Mesendoderm (in vitro differentiated cells): ENCODE measurements around the gene CHML.

Source experiments
- DNase-seq: peaks from one replicate; pipeline ENCODE4 v3.0.0; 2013
- H2AK5ac ChIP-seq: 2 replicates; pipeline ENCODE4 v1.6.1; 2013; ENCODE audit warnings: low read length, inconsistent platforms
- H2BK120ac ChIP-seq: 2 replicates; pipeline ENCODE4 v1.6.1; 2013; ENCODE audit warnings: low read depth, mild to moderate bottlenecking, low read length, moderate library complexity, mixed read lengths
- H2BK15ac ChIP-seq: replicated peaks from 2 replicates; pipeline ENCODE4 v1.6.1; 2013; ENCODE audit warnings: low read depth, mild to moderate bottlenecking, moderate library complexity
- H2BK5ac ChIP-seq: 2 replicates; pipeline ENCODE4 v1.6.1; 2013; ENCODE audit warnings: low read length, inconsistent platforms
- H3K18ac ChIP-seq: 2 replicates; pipeline ENCODE4 v1.6.1; 2013; ENCODE audit warnings: mild to moderate bottlenecking, low read length, mixed read lengths
- H3K23ac ChIP-seq: one replicate; pipeline ENCODE4 v1.6.1; 2013; ENCODE audit warnings: low read length
- H3K27ac ChIP-seq: 2 replicates; pipeline ENCODE4 v1.5.1; 2013; ENCODE audit warnings: low read depth, mild to moderate bottlenecking, inconsistent platforms, low read length, moderate library complexity
- H3K27me3 ChIP-seq: 2 replicates; pipeline ENCODE4 v1.6.1; 2013; ENCODE audit warnings: low read length, control low read depth, mild to moderate bottlenecking, inconsistent platforms; ENCODE audit not compliant: insufficient read depth, poor library complexity
- H3K36me3 ChIP-seq: 2 replicates; pipeline ENCODE4 v1.6.1; 2013; ENCODE audit warnings: low read length, inconsistent platforms; ENCODE audit not compliant: control insufficient read depth, insufficient read depth
- H3K4ac ChIP-seq: one replicate; pipeline ENCODE4 v1.6.1; 2013; ENCODE audit warnings: low read depth, mild to moderate bottlenecking, low read length, moderate library complexity
- H3K4me1 ChIP-seq: 2 replicates; pipeline ENCODE4 v1.6.1; 2013; ENCODE audit warnings: low read depth, low read length, inconsistent platforms; ENCODE audit not compliant: control insufficient read depth
- H3K4me2 ChIP-seq: 2 replicates; pipeline ENCODE4 v1.6.1; 2013; ENCODE audit warnings: low read length
- H3K4me3 ChIP-seq: 2 replicates; pipeline ENCODE4 v1.5.1; 2013; ENCODE audit warnings: mild to moderate bottlenecking, low read length
- H3K56ac ChIP-seq: one replicate; pipeline ENCODE4 v1.6.1; 2013; ENCODE audit warnings: low read length
- H3K79me1 ChIP-seq: 2 replicates; pipeline ENCODE4 v1.6.1; 2013; ENCODE audit warnings: low read length, inconsistent platforms
- H3K79me2 ChIP-seq: 2 replicates; pipeline ENCODE4 v1.6.1; 2013; ENCODE audit warnings: mild to moderate bottlenecking, low read length; ENCODE audit not compliant: control insufficient read depth, insufficient read depth
- H3K9ac ChIP-seq: 2 replicates; pipeline ENCODE4 v1.6.1; 2013; ENCODE audit warnings: low read length, inconsistent platforms
- H4K5ac ChIP-seq: one replicate; pipeline ENCODE4 v1.6.1; 2013; ENCODE audit warnings: low read length
- H4K8ac ChIP-seq: one replicate; pipeline ENCODE4 v1.6.1; 2013; ENCODE audit warnings: low read depth, mild to moderate bottlenecking, control low read depth, low read length, moderate library complexity
- WGBS: extraction: QIAGEN DNeasy Blood & Tissue Kit; methylation state at CpG from one replicate; pipeline ENCODE4 v1.1.7; 2013; ENCODE audit warnings: low lambda C conversion rate, missing lambda C conversion rate; ENCODE audit not compliant: insufficient coverage; ENCODE audit errors: extremely low coverage; 5-methylcytosine and 5-hydroxymethylcytosine counted together

The CHML gene

GRCh38 chr1:241635556-241636152 lies 4.5 kb downstream of the CHML start:
- Histone ChIP-seq H2BK120ac (no peak overlapping the region), H3K27me3 (no peaks in the 10 kb centered on the region), H3K18ac (no peak overlapping the region), H3K56ac (no peak overlapping the region), H2AK5ac (no peak overlapping the region), H3K9ac (no peak overlapping the region), H2BK5ac (no peak overlapping the region), H3K4ac (no peak overlapping the region), H3K79me2 (peaks cover 29% of the 10 kb centered on the region), H3K79me1 (peaks cover 7% of the 10 kb centered on the region), H4K8ac (no peak overlapping the region), H3K27ac (no peak overlapping the region), H3K4me2 (no peak overlapping the region), H3K4me1 (peaks cover 9% of the 10 kb centered on the region), H4K5ac (no peak overlapping the region), H3K4me3 (no peak overlapping the region), H3K23ac (no peak overlapping the region), H2BK15ac (no peak overlapping the region), H3K36me3 (peaks cover 2% of the 10 kb centered on the region)
- WGBS: no CpG with 5 or more reads among the region's 4 CpGs
- DNase-seq: no peak

- Histone ChIP-seq H2BK120ac (no peak overlapping the region), H3K23ac (no peak overlapping the region), H3K27me3 (no peaks in the 10 kb centered on the region), H3K79me1 (peaks cover 7% of the 10 kb centered on the region), H3K4me1 (peaks cover 6% of the 10 kb centered on the region), H2BK5ac (no peak overlapping the region), H4K8ac (no peak overlapping the region), H3K79me2 (peaks cover 18% of the 10 kb centered on the region), H3K9ac (no peak overlapping the region), H3K27ac (no peak overlapping the region), H3K56ac (no peak overlapping the region), H3K36me3 (peaks cover 2% of the 10 kb centered on the region), H4K5ac (no peak overlapping the region), H3K4me2 (no peak overlapping the region), H2AK5ac (no peak overlapping the region), H3K4ac (no peak overlapping the region), H3K18ac (no peak overlapping the region), H3K4me3 (no peak overlapping the region), H2BK15ac (no peak overlapping the region)
- WGBS: no CpG with 5 or more reads among the region's 3 CpGs
- DNase-seq: no peak
These were observed 7.2 kb downstream of the CHML start for GRCh38 chr1:241632987-241633386.

GRCh38 chr1:241631674-241632073 lies 8.5 kb downstream of the CHML start:
- no peak overlapping the region for H3K4me2 ChIP-seq
- no peak overlapping the region for H3K23ac ChIP-seq
- H3K56ac ChIP-seq: no peak overlapping the region
- no peak overlapping the region for H3K27ac ChIP-seq
- H2BK120ac ChIP-seq: no peak overlapping the region
- H3K79me1 ChIP-seq: peaks cover 7% of the 10 kb centered on the region
- no peak overlapping the region for H2BK15ac ChIP-seq
- no peak overlapping the region for H3K9ac ChIP-seq
- no peaks in the 10 kb centered on the region for H3K27me3 ChIP-seq
- H4K8ac ChIP-seq: no peak overlapping the region
- no peak overlapping the region for H3K18ac ChIP-seq
- peaks cover 2% of the 10 kb centered on the region for H3K36me3 ChIP-seq
- no peak for DNase-seq
- WGBS: no CpG with 5 or more reads among the region's 5 CpGs
- no peak overlapping the region for H4K5ac ChIP-seq
- no peak overlapping the region for H3K4me3 ChIP-seq
- H3K79me2 ChIP-seq: peaks cover 7% of the 10 kb centered on the region
- no peak overlapping the region for H2BK5ac ChIP-seq
- no peak overlapping the region for H3K4ac ChIP-seq
- no peak overlapping the region for H2AK5ac ChIP-seq
- peaks cover 2% of the 10 kb centered on the region for H3K4me1 ChIP-seq

GRCh38 chr1:241630899-241631298 lies 9.3 kb downstream of the CHML start:
- DNase-seq: no peak
- Histone ChIP-seq H3K18ac (no peak overlapping the region), H2BK5ac (no peak overlapping the region), H3K4me3 (no peak overlapping the region), H3K23ac (no peak overlapping the region), H3K4me1 (peaks cover 2% of the 10 kb centered on the region), H2BK120ac (no peak overlapping the region), H3K4me2 (no peak overlapping the region), H3K79me1 (peaks cover 7% of the 10 kb centered on the region), H3K56ac (no peak overlapping the region), H3K27me3 (no peaks in the 10 kb centered on the region), H3K9ac (no peak overlapping the region), H3K4ac (no peak overlapping the region), H2BK15ac (no peak overlapping the region), H3K79me2 (peaks cover 6% of the 10 kb centered on the region), H3K36me3 (peaks cover 2% of the 10 kb centered on the region), H4K8ac (no peak overlapping the region), H3K27ac (no peak overlapping the region), H4K5ac (no peak overlapping the region), H2AK5ac (no peak overlapping the region)
- 100% methylated on average over 2 of the region's 2 CpGs for WGBS

GRCh38 chr1:241630476-241630875 lies 9.7 kb downstream of the CHML start:
- Histone ChIP-seq H3K4ac (no peak overlapping the region), H3K36me3 (peaks cover 2% of the 10 kb centered on the region), H2AK5ac (no peak overlapping the region), H3K27ac (no peak overlapping the region), H2BK120ac (no peak overlapping the region), H3K79me2 (peaks cover 4% of the 10 kb centered on the region), H3K56ac (no peak overlapping the region), H3K4me1 (peaks cover 2% of the 10 kb centered on the region), H3K4me2 (no peak overlapping the region), H3K23ac (no peak overlapping the region), H2BK15ac (no peak overlapping the region), H3K9ac (no peak overlapping the region), H4K5ac (no peak overlapping the region), H3K27me3 (no peaks in the 10 kb centered on the region), H3K79me1 (peaks cover 6% of the 10 kb centered on the region), H2BK5ac (no peak overlapping the region), H4K8ac (no peak overlapping the region), H3K18ac (no peak overlapping the region), H3K4me3 (no peak overlapping the region)
- DNase-seq: no peak
- WGBS: no CpG with 5 or more reads among the region's 1 CpG

- Histone ChIP-seq H3K9ac (no peak overlapping the region), H3K36me3 (no peaks in the 10 kb centered on the region), H3K23ac (no peak overlapping the region), H3K56ac (no peak overlapping the region), H4K8ac (no peak overlapping the region), H3K18ac (no peak overlapping the region), H3K4me2 (no peak overlapping the region), H3K79me2 (peaks cover 2% of the 10 kb centered on the region), H3K4me1 (no peaks in the 10 kb centered on the region), H2BK120ac (no peak overlapping the region), H4K5ac (no peak overlapping the region), H3K79me1 (peaks cover 2% of the 10 kb centered on the region), H3K27me3 (no peaks in the 10 kb centered on the region), H3K27ac (no peak overlapping the region), H2BK15ac (no peak overlapping the region), H3K4me3 (no peak overlapping the region), H2BK5ac (no peak overlapping the region), H3K4ac (no peak overlapping the region), H2AK5ac (no peak overlapping the region)
- no peak for DNase-seq
These were observed 10.2 kb downstream of the CHML start for GRCh38 chr1:241630005-241630404.
